Measurements from ENCODE around the gene DDX39A. TPM values are rescaled to one million over a fixed set of nuclear protein-coding genes. Genes with fewer than 3 reads are reported as not detected.

Gene DDX39A
- total RNA-seq (2022; extraction: Qiagen RNA extraction; ENCODE audit: low read depth), result 118 to 135 TPM (median 121 TPM) in 5 replicates

GRCh38 chr19:14419106-14419813 is at the start of gene DDX39A:
TSS of gene DDX39A (minus strand) at chr19:14419341. CDS start at chr19:14413220, 6,121 bp downstream.

GRCh38 chr19:14432791-14433553 is 13.8 kb upstream of the DDX39A start, which contains the start of gene PKN1:
TSS of gene PKN1 (plus strand) at chr19:14433306. CDS start at chr19:14433522, 216 bp downstream.

Other genes with a start within 250 kb of the DDX39A start
- gene ADGRL1, start 213.2 kb downstream of the DDX39A start, total RNA-seq (2022; extraction: Qiagen RNA extraction; ENCODE audit: low read depth), result 2.9 to 3.4 TPM (median 3.1 TPM) in 5 replicates
- gene ADGRE5, start 37.9 kb downstream of the DDX39A start, total RNA-seq (2022; extraction: Qiagen RNA extraction; ENCODE audit: low read depth), result 73.4 to 82.1 TPM (median 78.3 TPM) in 5 replicates
- gene PKN1, start 14.0 kb upstream of the DDX39A start, total RNA-seq (2022; extraction: Qiagen RNA extraction; ENCODE audit: low read depth), result 59.6 to 68.4 TPM (median 64.2 TPM) in 5 replicates
- 0.07 to 0.18 TPM in 2 of 5 replicates, not detected in the others for gene PTGER1, start 56.0 kb upstream of the DDX39A start, total RNA-seq (2022; extraction: Qiagen RNA extraction; ENCODE audit: low read depth)
- 84.3 to 123 TPM (median 115 TPM) in 5 replicates for gene GIPC1, start 76.8 kb upstream of the DDX39A start, total RNA-seq (2022; extraction: Qiagen RNA extraction; ENCODE audit: low read depth)
- gene DNAJB1, start 99.1 kb upstream of the DDX39A start, total RNA-seq (2022; extraction: Qiagen RNA extraction; ENCODE audit: low read depth), result 130 to 208 TPM (median 185 TPM) in 5 replicates
- gene TECR, start 110.3 kb upstream of the DDX39A start, total RNA-seq (2022; extraction: Qiagen RNA extraction; ENCODE audit: low read depth), result 142 to 189 TPM (median 183 TPM) in 5 replicates
- 157 to 204 TPM (median 177 TPM) in 5 replicates for gene NDUFB7, start 152.7 kb upstream of the DDX39A start, total RNA-seq (2022; extraction: Qiagen RNA extraction; ENCODE audit: low read depth)
- not detected in 5 replicates for gene CLEC17A, start 163.7 kb upstream of the DDX39A start, total RNA-seq (2022; extraction: Qiagen RNA extraction; ENCODE audit: low read depth)